IMR-90 (cell line): ENCODE measurements around the gene L3MBTL3. TPM values are rescaled to one million over a fixed set of nuclear protein-coding genes. Genes with fewer than 3 reads are reported as not detected.

Source experiments
- ATAC-seq: fragments of 200-7000 bp; cut with Tn5 transposase; 2 replicates; pipeline ENCODE4 v1.9.1; 2020; ENCODE audit warnings: low read depth, mild to moderate bottlenecking, moderate library complexity
- BruUV-seq: library from RNA; stranded (reverse); fragments of 400-500 nt; replicated peaks from 2 replicates; lab custom pipeline; 2021; lab: Mats Ljungman, UMichigan
- CTCF ChIA-PET: fragments of 300-600 bp; formaldehyde crosslinking; extraction: SDS; loops from one replicate; lab custom pipeline; 2021; ENCODE audit warnings: antibody characterized with exemption; lab: Yijun Ruan, JAX
- POLR2A ChIA-PET: fragments of 300-600 bp; sonication (Branson Sonifier 250); formaldehyde crosslinking; loops from one replicate; lab custom pipeline; 2022; ENCODE audit warnings: antibody characterized with exemption; ENCODE audit not compliant: unreplicated experiment; lab: Charles Lee
- DNase-seq: peaks from one replicate; pipeline ENCODE4 v3.0.0; 2013
- H2AFZ ChIP-seq: replicated peaks from 2 replicates; pipeline ENCODE3; 2013; ENCODE audit warnings: low read length, mild to moderate bottlenecking; ENCODE audit not compliant: poor library complexity
- H2AK5ac ChIP-seq: 2 replicates; pipeline ENCODE4 v1.6.1; 2013; ENCODE audit warnings: low read depth, low read length, inconsistent platforms
- H2AK9ac ChIP-seq: replicated peaks from 2 replicates; pipeline ENCODE3; 2013; ENCODE audit warnings: mild to moderate bottlenecking, low read depth, low read length, moderate library complexity; ENCODE audit not compliant: poor library complexity
- H2BK120ac ChIP-seq: 2 replicates; pipeline ENCODE4 v1.6.1; 2013; ENCODE audit warnings: low read depth, low read length, inconsistent platforms
- H2BK15ac ChIP-seq: 3 replicates; pipeline ENCODE4 v1.6.1; 2013; ENCODE audit warnings: low read depth, low read length, inconsistent platforms
- H2BK20ac ChIP-seq: 2 replicates; pipeline ENCODE4 v1.6.1; 2013; ENCODE audit warnings: low read depth, mild to moderate bottlenecking, inconsistent platforms, low read length, moderate library complexity
- H2BK5ac ChIP-seq: 2 replicates; pipeline ENCODE4 v1.6.1; 2013; ENCODE audit warnings: mild to moderate bottlenecking, low read depth, low read length, inconsistent platforms; ENCODE audit not compliant: poor library complexity, severe bottlenecking
- H3K14ac ChIP-seq: replicated peaks from 2 replicates; pipeline ENCODE4 v1.6.1; 2013; ENCODE audit warnings: low read depth, low read length, inconsistent platforms
- H3K18ac ChIP-seq: 2 replicates; pipeline ENCODE4 v1.6.1; 2013; ENCODE audit warnings: low read depth, low read length, control low read depth
- H3K23ac ChIP-seq: 2 replicates; pipeline ENCODE4 v1.6.1; 2013; ENCODE audit warnings: low read depth, low read length, inconsistent platforms
- H3K27ac ChIP-seq: 2 replicates; pipeline ENCODE4 v1.5.1; 2013; ENCODE audit warnings: mild to moderate bottlenecking, control low read depth, low read length; ENCODE audit not compliant: insufficient read depth
- H3K27me3 ChIP-seq: 2 replicates; pipeline ENCODE4 v1.6.1; 2013; ENCODE audit warnings: low read length; ENCODE audit not compliant: control insufficient read depth, insufficient read depth
- H3K36me3 ChIP-seq: 2 replicates; pipeline ENCODE4 v1.6.1; 2013; ENCODE audit warnings: low read length, mixed read lengths; ENCODE audit not compliant: control insufficient read depth, insufficient read depth
- H3K4ac ChIP-seq: 2 replicates; pipeline ENCODE4 v1.6.1; 2013; ENCODE audit warnings: low read depth, low read length, inconsistent platforms
- H3K4me1 ChIP-seq: 2 replicates; pipeline ENCODE4 v1.6.1; 2013; ENCODE audit warnings: low read length, mixed read lengths; ENCODE audit not compliant: control insufficient read depth, insufficient read depth
- H3K4me2 ChIP-seq: 2 replicates; pipeline ENCODE4 v1.6.1; 2013; ENCODE audit warnings: low read depth, mild to moderate bottlenecking, control low read depth, low read length, moderate library complexity
- H3K4me3 ChIP-seq: 2 replicates; pipeline ENCODE4 v1.5.1; 2013; ENCODE audit warnings: low read depth, mild to moderate bottlenecking, control low read depth, low read length, moderate library complexity; ENCODE audit not compliant: insufficient read depth
- H3K56ac ChIP-seq: 2 replicates; pipeline ENCODE4 v1.6.1; 2013; ENCODE audit warnings: low read length, inconsistent platforms; ENCODE audit not compliant: insufficient read depth; ENCODE audit errors: extremely low read depth
- H3K79me1 ChIP-seq, 2 experiments: 2 replicates each; pipeline ENCODE4 v1.6.1; 2013; ENCODE audit warnings: low read length in 2 of 2, inconsistent platforms in 1 of 2, low read depth in 1 of 2
- H3K9ac ChIP-seq: 2 replicates; pipeline ENCODE4 v1.6.1; 2013; ENCODE audit warnings: low read depth, low read length, control low read depth
- H3K9me1 ChIP-seq: 2 replicates; pipeline ENCODE4 v1.6.1; 2013; ENCODE audit warnings: low read length, inconsistent platforms; ENCODE audit not compliant: insufficient read depth
- H3K9me3 ChIP-seq: 2 replicates; pipeline ENCODE4 v1.6.1; 2013; ENCODE audit warnings: low read length; ENCODE audit not compliant: control insufficient read depth, insufficient read depth
- H4K20me1 ChIP-seq: 2 replicates; pipeline ENCODE4 v1.6.1; 2013; ENCODE audit warnings: low read length, inconsistent platforms; ENCODE audit not compliant: insufficient read depth
- H4K5ac ChIP-seq: 2 replicates; pipeline ENCODE4 v1.6.1; 2013; ENCODE audit warnings: mild to moderate bottlenecking, low read depth, low read length, control low read depth
- H4K8ac ChIP-seq, 2 experiments: 2 replicates each; pipeline ENCODE4 v1.6.1; 2013; ENCODE audit warnings: low read depth in 2 of 2, low read length in 2 of 2, control low read depth in 1 of 2, inconsistent platforms in 1 of 2
- H4K91ac ChIP-seq: 2 replicates; pipeline ENCODE4 v1.6.1; 2013; ENCODE audit warnings: low read depth, low read length, inconsistent platforms; ENCODE audit not compliant: insufficient read depth
- CEBPB ChIP-seq: IDR thresholded peaks from 2 replicates; pipeline ENCODE4 v1.6.1; 2012; ENCODE audit warnings: low read depth, low read length, improper control_type of control experiment
- CHD1 ChIP-seq: IDR thresholded peaks from 2 replicates; pipeline ENCODE4 v1.6.1; 2012; ENCODE audit warnings: low read depth, low read length, improper control_type of control experiment
- CTCF ChIP-seq: conservative IDR thresholded peaks from 2 replicates; pipeline ENCODE4 v1.5.1; 2012; ENCODE audit warnings: mild to moderate bottlenecking, low read depth, low read length, improper control_type of control experiment
- FOS ChIP-seq: fragments of 150-350 bp; IDR thresholded peaks from 2 replicates; pipeline ENCODE4 v1.6.1; 2016; ENCODE audit warnings: low read depth, low read length
- MAFK ChIP-seq: IDR thresholded peaks from 2 replicates; pipeline ENCODE4 v1.6.1; 2012; ENCODE audit warnings: low read depth, low read length, improper control_type of control experiment
- MAZ ChIP-seq: IDR thresholded peaks from 2 replicates; pipeline ENCODE4 v1.6.1; 2012; ENCODE audit warnings: low read depth, mild to moderate bottlenecking, low read length, improper control_type of control experiment, moderate library complexity, borderline replicate concordance
- MXI1 ChIP-seq: IDR thresholded peaks from 2 replicates; pipeline ENCODE4 v1.6.1; 2012; ENCODE audit warnings: low read depth, mild to moderate bottlenecking, low read length, moderate library complexity, borderline replicate concordance
- NFE2L2 ChIP-seq: fragments of 150-350 bp; IDR thresholded peaks from 2 replicates; pipeline ENCODE4 v1.6.1; 2016; ENCODE audit warnings: low read depth, mild to moderate bottlenecking, low read length
- POLR2A ChIP-seq: IDR thresholded peaks from 2 replicates; pipeline ENCODE4 v1.6.1; 2012; ENCODE audit warnings: mild to moderate bottlenecking, low read depth, low read length
- RCOR1 ChIP-seq: IDR thresholded peaks from 2 replicates; pipeline ENCODE4 v1.6.1; 2012; ENCODE audit warnings: mild to moderate bottlenecking, low read length, improper control_type of control experiment; ENCODE audit not compliant: insufficient replicate concordance
- RFX5 ChIP-seq: IDR thresholded peaks from 2 replicates; pipeline ENCODE4 v1.8.0; 2012; ENCODE audit warnings: low read depth, mild to moderate bottlenecking, low read length, moderate library complexity
- SMC3 ChIP-seq: fragments of 150-350 bp; IDR thresholded peaks from 2 replicates; pipeline ENCODE4 v1.6.1; 2016; ENCODE audit warnings: low read depth, mild to moderate bottlenecking, antibody characterized with exemption, low read length, moderate library complexity
- USF2 ChIP-seq: fragments of 150-350 bp; IDR thresholded peaks from 2 replicates; pipeline ENCODE4 v1.6.1; 2017; ENCODE audit warnings: mild to moderate bottlenecking, antibody characterized with exemption, low read length, low read depth
- WGBS, 2 experiments: methylation state at CpG; one replicate each; pipeline versions ENCODE4 v1.1.5 to v1.1.7; 2013; ENCODE audit warnings: missing lambda C conversion rate in 2 of 2; ENCODE audit not compliant: insufficient read length in 1 of 2; ENCODE audit errors: extremely low coverage in 2 of 2; 5-methylcytosine and 5-hydroxymethylcytosine counted together
- dilution Hi-C: fragments of 300-500 bp; cut with HindIII; formaldehyde crosslinking; loops from one replicate; pipeline ENCODE4 v1.14.3; 2018; ENCODE audit warnings: low sequenced_read_pairs; ENCODE audit not compliant: unreplicated experiment
- in situ Hi-C: fragments of 300-500 bp; cut with MboI; formaldehyde crosslinking; loops from 3 replicates; pipeline ENCODE4 v1.14.3; 2019; ENCODE audit warnings: low sequenced_read_pairs, inconsistent platforms, mixed read lengths
- intact Hi-C: fragments of 100-400 bp; cut with micrococcal nuclease; formaldehyde crosslinking; loops from 2 replicates; pipeline ENCODE4 v1.10.0; 2022
- polyA plus RNA-seq, 3 experiments: library from polyadenylated mRNA; depleted of rRNA; stranded (reverse); fragments of >200 nt; gene quantifications; 2 replicates each; pipeline ENCODE4 v1.2.3, GENCODE V29; 2012; ENCODE audit warnings: low replicate concordance in 1 of 3
- total RNA-seq: library from RNA; depleted of rRNA; stranded (reverse); fragments of >200 nt; gene quantifications from 2 replicates; pipeline ENCODE4 v1.2.3, GENCODE V29; 2012
- TF ChIP-seq, protein P1 (sequence below): fragments of 150-350 bp; IDR thresholded peaks from 2 replicates; pipeline ENCODE4 v1.6.1; 2016; ENCODE audit warnings: low read depth, mild to moderate bottlenecking, low read length, moderate library complexity, borderline replicate concordance

The L3MBTL3 gene
- total and polyA plus RNA-seq, 2 of the 4 experiments (the other 2 are of a cell fraction): 7.2 to 10.9 TPM

DNA sequence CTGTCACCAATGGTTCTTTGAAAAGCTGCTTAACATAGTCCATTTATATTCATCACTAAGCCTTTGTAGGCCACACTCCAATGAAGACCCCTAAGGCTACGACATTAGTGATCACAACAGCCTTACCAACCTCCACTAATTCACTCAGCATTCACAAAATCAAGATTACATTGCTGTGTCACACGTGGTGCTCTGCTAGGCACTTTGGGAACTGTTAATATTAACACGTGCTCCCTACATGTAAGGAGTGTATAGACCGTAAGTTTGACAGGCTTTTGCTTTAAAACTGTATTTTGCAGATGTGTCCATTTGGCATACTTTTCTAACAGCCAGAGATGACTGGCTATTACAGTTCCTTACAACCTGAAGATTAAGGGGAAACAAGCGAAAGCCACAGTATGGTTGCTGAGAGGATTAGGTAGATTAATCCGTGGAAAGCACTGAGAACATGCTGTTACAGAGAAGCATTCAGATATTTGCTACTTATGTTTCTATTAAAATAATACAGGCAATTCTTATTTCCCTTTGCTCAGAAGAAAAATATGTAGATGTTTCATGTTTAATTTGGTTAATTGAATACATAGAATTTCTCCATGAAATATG is 134.6 kb downstream of the L3MBTL3 start:
- no peak overlapping the region for H3K27ac ChIP-seq
- H3K79me1 ChIP-seq: no peaks in the 10 kb centered on the region
- no peaks in the 10 kb centered on the region; the same call in 1 of the 2 replicates for H3K9me1 ChIP-seq
- H3K36me3 ChIP-seq: 0 out of 2 replicates have a peak, but pooled peaks cover 1% of the 10 kb centered on the region
- no peak overlapping the region for H3K56ac ChIP-seq
- H2AK5ac ChIP-seq: no peak overlapping the region
- no peak overlapping the region for H2BK15ac ChIP-seq
- H3K14ac ChIP-seq: no peak overlapping the region
- H4K91ac ChIP-seq: no peak overlapping the region
- H2AK9ac ChIP-seq: no peak overlapping the region
- no peak overlapping the region for H2BK120ac ChIP-seq
- in situ Hi-C loops: no loop called here
- H3K4ac ChIP-seq: no peak overlapping the region
- intact Hi-C loops: no loop called here
- H4K5ac ChIP-seq: no peak overlapping the region
- no peak overlapping the region for H2BK20ac ChIP-seq
- BruUV-seq: no TSS peak
- H3K27me3 ChIP-seq: no peaks in the 10 kb centered on the region
- whole genome bisulfite sequencing, 2 experiments: no CpG with 5 or more reads among the region's 6 CpGs
- TF ChIP-seq, protein P1, sequence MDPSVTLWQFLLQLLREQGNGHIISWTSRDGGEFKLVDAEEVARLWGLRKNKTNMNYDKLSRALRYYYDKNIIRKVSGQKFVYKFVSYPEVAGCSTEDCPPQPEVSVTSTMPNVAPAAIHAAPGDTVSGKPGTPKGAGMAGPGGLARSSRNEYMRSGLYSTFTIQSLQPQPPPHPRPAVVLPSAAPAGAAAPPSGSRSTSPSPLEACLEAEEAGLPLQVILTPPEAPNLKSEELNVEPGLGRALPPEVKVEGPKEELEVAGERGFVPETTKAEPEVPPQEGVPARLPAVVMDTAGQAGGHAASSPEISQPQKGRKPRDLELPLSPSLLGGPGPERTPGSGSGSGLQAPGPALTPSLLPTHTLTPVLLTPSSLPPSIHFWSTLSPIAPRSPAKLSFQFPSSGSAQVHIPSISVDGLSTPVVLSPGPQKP: no peak
- no peak for TF ChIP-seq NFE2L2
- no peak for TF ChIP-seq MAZ
- no peak for TF ChIP-seq SMC3
- no peak for TF ChIP-seq MAFK
- TF ChIP-seq USF2: no peak
- no peak for TF ChIP-seq CHD1
- TF ChIP-seq RCOR1: no peak
- no peak for TF ChIP-seq RFX5
- TF ChIP-seq POLR2A: no peak
- no peak for TF ChIP-seq CEBPB
- TF ChIP-seq FOS: no peak
- TF ChIP-seq CTCF: no peak
- TF ChIP-seq MXI1: no peak
- H3K4me1 ChIP-seq: no peaks in the 10 kb centered on the region
- H4K20me1 ChIP-seq: no peaks in the 10 kb centered on the region
- H4K8ac ChIP-seq: no peak overlapping the region
- H2AFZ ChIP-seq: no peak overlapping the region
- no peak overlapping the region for H3K18ac ChIP-seq
- H2BK5ac ChIP-seq: no peak overlapping the region
- ChIA-PET CTCF (no interaction called here), POLR2A (no interaction called here)
- dilution Hi-C loops: no loop called here
- DNase-seq: no peak
- H3K23ac ChIP-seq: no peak overlapping the region
- ATAC-seq: no peak
- H3K9ac ChIP-seq: no peak overlapping the region
- no peaks in the 10 kb centered on the region for H3K9me3 ChIP-seq
- no peak overlapping the region for H3K4me2 ChIP-seq
- no peak overlapping the region for H3K4me3 ChIP-seq
